Heart left ventricle (tissue), 13 donors: Measurements from ENCODE around the gene CABP4.

Experiments used
- POLR2A ChIP-seq, 2 donors: fragments of 450-650 bp; IDR thresholded peaks; one replicate each; pipeline ENCODE4 v1.6.1; 2017; ENCODE audit warnings: antibody characterized with exemption in 2 of 2, mild to moderate bottlenecking in 2 of 2, moderate library complexity in 2 of 2
- TF ChIP-seq, protein P1 (sequence below), 12 donors: fragments of 200-600 bp; sonication (generic) in 4 of 12; IDR thresholded peaks; one replicate each; pipeline versions ENCODE4 v1.5.0 to v1.8.0; 2018 to 2022; ENCODE audit warnings: antibody characterized with exemption in 12 of 12, mild to moderate bottlenecking in 5 of 12
- donor health status: ischemic (EF 13 %, LVEDD 7.1; RV severe dilation, severe dysfunction).
- donor health status: DM: no; HTN: yes; CAD: no.
- donor health status: DM: no; HTN: no; CAD: no.
- donor health status: ischemic (EF 25% LVEDD 6.9; RV normal size, moderate dysfunction).
- donor health status: ischemic (EF 25% LVEDD 5.7; RV mildly dilated, moderate dysfunction).
- donor health status: ischemic (EF 35%, LVEDD 5.7; RV mildly dilated, moderate dysfunction).
- donor health status: nonischemic (EF 11% LVEDD 7.7; RV severe dilation, severe dysfunction).
- donor health status: DM: yes; HTN: yes; CAD: no.
- donor health status: PGD.
- donor health status: ischemic (EF 29% LVEDD 5.4; RV normal size, mild dysfunction).
- donor health status: nonischemic (EF 23%, LVEDD 6.1; RV moderate dilation, normal function).

DNA sequence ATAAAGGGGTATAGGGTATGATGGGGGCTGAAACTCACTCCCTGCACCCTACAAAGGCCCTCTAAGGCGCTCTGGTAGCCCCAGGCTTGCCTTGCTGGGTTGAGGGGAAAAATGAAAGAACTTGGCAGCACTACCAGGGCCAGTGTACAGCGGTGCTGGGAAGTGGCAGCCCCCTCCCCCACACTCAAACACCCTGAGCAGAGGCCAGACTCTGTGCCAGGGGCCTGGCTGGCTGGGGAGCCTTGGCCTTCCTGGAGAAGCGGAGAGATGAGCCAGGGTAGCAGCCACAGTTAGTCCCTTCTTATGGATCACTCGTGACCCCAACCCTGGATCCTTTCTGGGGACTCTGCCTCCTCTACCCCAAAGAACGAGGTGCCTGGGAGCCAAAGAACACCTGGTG lies 11.2 kb downstream of the CABP4 start:
- TF ChIP-seq, protein P1, sequence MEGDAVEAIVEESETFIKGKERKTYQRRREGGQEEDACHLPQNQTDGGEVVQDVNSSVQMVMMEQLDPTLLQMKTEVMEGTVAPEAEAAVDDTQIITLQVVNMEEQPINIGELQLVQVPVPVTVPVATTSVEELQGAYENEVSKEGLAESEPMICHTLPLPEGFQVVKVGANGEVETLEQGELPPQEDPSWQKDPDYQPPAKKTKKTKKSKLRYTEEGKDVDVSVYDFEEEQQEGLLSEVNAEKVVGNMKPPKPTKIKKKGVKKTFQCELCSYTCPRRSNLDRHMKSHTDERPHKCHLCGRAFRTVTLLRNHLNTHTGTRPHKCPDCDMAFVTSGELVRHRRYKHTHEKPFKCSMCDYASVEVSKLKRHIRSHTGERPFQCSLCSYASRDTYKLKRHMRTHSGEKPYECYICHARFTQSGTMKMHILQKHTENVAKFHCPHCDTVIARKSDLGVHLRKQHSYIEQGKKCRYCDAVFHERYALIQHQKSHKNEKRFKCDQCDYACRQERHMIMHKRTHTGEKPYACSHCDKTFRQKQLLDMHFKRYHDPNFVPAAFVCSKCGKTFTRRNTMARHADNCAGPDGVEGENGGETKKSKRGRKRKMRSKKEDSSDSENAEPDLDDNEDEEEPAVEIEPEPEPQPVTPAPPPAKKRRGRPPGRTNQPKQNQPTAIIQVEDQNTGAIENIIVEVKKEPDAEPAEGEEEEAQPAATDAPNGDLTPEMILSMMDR (IDR thresholded peaks at IDR 0.05): no peak
- no peak for TF ChIP-seq POLR2A (IDR thresholded peaks at IDR 0.05)
